Stomach (tissue), 4 donors: Measurements from ENCODE around the gene RBMS3.

Source experiments
- EP300 ChIP-seq: sonication (generic); formaldehyde crosslinking; IDR thresholded peaks from one replicate; pipeline ENCODE4 v1.6.1; 2017; ENCODE audit warnings: antibody characterized with exemption
- POLR2A ChIP-seq, 4 donors: fragments of 450-650 bp; IDR thresholded peaks; one replicate each; pipeline ENCODE4 v1.6.1; 2016; ENCODE audit warnings: antibody characterized with exemption in 4 of 4, control low read depth in 2 of 4, mild to moderate bottlenecking in 1 of 4, moderate library complexity in 1 of 4
- POLR2AphosphoS5 ChIP-seq, 3 donors: sonication (generic); formaldehyde crosslinking; IDR thresholded peaks; one replicate each; pipeline ENCODE4 v1.6.1; 2016; ENCODE audit warnings: antibody characterized with exemption in 3 of 3
- TF ChIP-seq, protein P1 (sequence below), 7 experiments: fragments of 450-650 bp in 4 of 7; fragments of 200-600 bp in 3 of 7; sonication (generic) in 3 of 7; IDR thresholded peaks; one replicate each; pipeline ENCODE4 v1.5.1; 2016 to 2019; ENCODE audit warnings: antibody characterized with exemption in 7 of 7, control low read depth in 2 of 7, mild to moderate bottlenecking in 1 of 7

DNA sequence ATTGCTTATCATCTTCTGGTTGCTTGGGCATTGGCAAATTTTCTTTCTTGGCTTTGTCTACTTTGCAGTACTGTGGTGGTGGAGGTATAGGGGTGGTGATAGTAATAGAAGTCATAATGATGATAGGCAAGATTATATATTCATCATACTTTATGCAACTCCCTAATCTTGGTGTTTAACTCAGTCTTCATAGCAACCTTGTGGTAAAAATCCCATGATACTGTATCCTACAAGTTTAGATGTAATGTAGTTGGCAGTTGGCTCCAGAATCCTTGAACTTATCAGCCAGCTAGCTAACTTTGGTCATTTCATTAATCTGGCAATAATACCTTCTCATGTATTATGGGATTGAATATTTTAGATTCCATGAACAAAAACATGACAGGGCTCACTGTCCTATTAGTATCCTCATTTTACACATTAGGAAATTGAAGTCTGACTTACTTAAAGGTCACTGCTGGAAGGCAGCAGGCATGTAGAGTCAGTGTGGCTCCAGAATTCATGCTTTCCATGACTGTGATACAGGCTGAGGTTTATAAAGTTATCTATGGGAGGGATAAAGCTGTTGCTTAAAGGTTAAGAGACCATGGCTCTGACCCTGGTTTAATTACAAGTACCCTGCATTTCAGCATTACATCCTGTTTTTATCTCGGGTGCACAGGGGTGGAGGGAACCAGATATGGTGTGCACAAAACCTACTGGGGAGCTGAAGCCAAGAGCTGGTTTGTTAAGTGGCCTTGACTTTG is 33.3 kb downstream of the RBMS3 start:
- TF ChIP-seq, protein P1, sequence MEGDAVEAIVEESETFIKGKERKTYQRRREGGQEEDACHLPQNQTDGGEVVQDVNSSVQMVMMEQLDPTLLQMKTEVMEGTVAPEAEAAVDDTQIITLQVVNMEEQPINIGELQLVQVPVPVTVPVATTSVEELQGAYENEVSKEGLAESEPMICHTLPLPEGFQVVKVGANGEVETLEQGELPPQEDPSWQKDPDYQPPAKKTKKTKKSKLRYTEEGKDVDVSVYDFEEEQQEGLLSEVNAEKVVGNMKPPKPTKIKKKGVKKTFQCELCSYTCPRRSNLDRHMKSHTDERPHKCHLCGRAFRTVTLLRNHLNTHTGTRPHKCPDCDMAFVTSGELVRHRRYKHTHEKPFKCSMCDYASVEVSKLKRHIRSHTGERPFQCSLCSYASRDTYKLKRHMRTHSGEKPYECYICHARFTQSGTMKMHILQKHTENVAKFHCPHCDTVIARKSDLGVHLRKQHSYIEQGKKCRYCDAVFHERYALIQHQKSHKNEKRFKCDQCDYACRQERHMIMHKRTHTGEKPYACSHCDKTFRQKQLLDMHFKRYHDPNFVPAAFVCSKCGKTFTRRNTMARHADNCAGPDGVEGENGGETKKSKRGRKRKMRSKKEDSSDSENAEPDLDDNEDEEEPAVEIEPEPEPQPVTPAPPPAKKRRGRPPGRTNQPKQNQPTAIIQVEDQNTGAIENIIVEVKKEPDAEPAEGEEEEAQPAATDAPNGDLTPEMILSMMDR (IDR thresholded peaks at IDR 0.05): no peak
- TF ChIP-seq POLR2AphosphoS5 (IDR thresholded peaks at IDR 0.05) (no peak), POLR2A (IDR thresholded peaks at IDR 0.05) (no peak), EP300 (no peak)
